Esophagus muscularis mucosa (tissue), 3 donors: ENCODE data around the gene GLS.

Experiments
- EP300 ChIP-seq: sonication (generic); formaldehyde crosslinking; IDR thresholded peaks from one replicate; pipeline ENCODE4 v1.6.1; 2017; ENCODE audit warnings: antibody characterized with exemption
- POLR2A ChIP-seq: fragments of 450-650 bp; IDR thresholded peaks from one replicate; pipeline ENCODE4 v1.6.1; 2017; ENCODE audit warnings: antibody characterized with exemption, moderate library complexity, mild to moderate bottlenecking, low read depth
- POLR2AphosphoS5 ChIP-seq, 2 donors: sonication (generic); formaldehyde crosslinking; IDR thresholded peaks; one replicate each; pipeline ENCODE4 v1.6.1; 2017; ENCODE audit warnings: antibody characterized with exemption in 2 of 2

DNA sequence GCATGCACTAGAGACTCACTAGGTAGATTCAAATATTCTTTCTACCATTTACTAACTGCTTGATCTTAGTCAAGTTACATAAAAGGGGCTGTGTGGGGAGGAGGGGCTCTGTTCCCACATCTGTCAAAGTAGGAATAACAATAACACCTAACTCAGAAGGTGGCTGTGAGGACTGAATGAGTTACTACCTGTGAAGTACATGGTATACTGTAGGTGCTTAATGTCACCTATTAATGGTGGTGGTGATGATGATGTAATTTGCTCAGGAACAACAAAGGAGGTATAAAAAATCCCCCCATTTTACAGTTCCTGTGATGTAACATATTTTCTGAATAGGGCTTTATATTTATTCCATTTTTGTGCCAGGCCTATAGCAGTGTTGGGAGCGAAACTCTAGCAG, 92.6 kb downstream of the GLS start:
- TF ChIP-seq POLR2A: no peak
- no peak for TF ChIP-seq POLR2AphosphoS5 (IDR thresholded peaks at IDR 0.05)
- no peak for TF ChIP-seq EP300
